Measurements from ENCODE around the gene GNS. TPM values are rescaled to one million over a fixed set of nuclear protein-coding genes. Genes with fewer than 3 reads are reported as not detected.

The GNS gene
- total and polyA plus RNA-seq, 2 donors (not counting 3 experiments of a cell fraction or from before 2014, with no cell fraction given) = 107 to 142 TPM

DNA sequence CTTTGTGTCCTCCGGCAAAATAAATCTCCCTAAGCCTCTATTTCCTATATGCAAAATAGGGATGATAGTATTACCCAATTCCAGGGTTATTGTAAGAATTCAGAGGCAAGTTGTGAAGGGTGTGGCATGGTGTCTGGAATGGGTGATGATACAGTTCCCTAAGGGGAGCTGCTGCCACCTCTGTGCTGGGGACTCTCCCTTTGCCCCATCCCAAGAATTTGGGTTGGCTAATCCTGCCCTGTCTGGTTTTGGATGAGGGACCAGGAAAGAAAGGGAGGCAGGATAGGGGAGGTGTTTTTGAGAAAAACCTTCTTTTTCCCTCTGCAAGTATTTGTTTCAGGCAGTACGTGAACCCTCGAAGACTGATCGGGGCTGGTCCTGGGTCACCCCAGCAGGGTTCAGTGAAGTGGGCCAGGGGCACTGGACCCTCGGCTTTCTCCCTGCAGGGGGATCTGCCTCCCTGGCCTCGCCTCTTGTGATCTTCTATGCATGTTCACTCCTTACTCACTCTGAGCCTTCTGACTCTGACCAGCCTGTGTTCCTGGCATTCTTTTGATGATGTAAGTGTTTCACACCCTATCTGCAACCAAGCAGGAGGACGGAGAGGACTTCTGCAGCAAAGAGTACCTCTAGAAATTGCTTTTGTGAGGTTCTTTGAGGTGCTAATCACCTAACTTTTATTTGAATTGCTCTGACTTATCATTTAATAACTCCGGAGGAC is 88.1 kb downstream of the GNS start:
- Histone ChIP-seq H3K36me3 (ENCODE audit: control insufficient read depth in 2 of 2, extremely low read depth in 1 of 2, insufficient read depth in 2 of 2, low read length in 2 of 2) (no peaks in the 10 kb centered on the region), H4K20me1 (replicated peaks; ENCODE audit: control insufficient read depth, extremely low read depth, insufficient read depth, low read length) (no peaks in the 10 kb centered on the region), H3K4me3 (replicated peaks in 1 of 3; ENCODE audit: insufficient read depth in 1 of 3, low read depth in 1 of 3, low read length in 3 of 3) (no peak overlapping the region), H2AFZ (ENCODE audit: low read depth, low read length) (no peak overlapping the region), H3K9me3 (replicated peaks; ENCODE audit: control insufficient read depth, insufficient read depth, low read length) (no peaks in the 10 kb centered on the region), H3K9me1 (replicated peaks; ENCODE audit: control insufficient read depth, extremely low read depth, insufficient read depth, low read length) (no peaks in the 10 kb centered on the region), H3K9ac (replicated peaks; ENCODE audit: extremely low read depth, insufficient read depth, low read length) (no peak overlapping the region), H3K27me3 (ENCODE audit: control insufficient read depth in 2 of 2, insufficient read depth in 2 of 2, low read length in 2 of 2) (no peaks in the 10 kb centered on the region), H3K27ac (ENCODE audit: insufficient read depth, low read depth, low read length) (no peak overlapping the region), H3K79me2 (ENCODE audit: control insufficient read depth, insufficient read depth, low read length) (peaks cover 72% of the 10 kb centered on the region), H3K4me1 (ENCODE audit: control insufficient read depth, extremely low read depth, insufficient read depth, low read length) (peaks cover 82% of the 10 kb centered on the region), H3K4me2 (ENCODE audit: insufficient read depth, low read length) (peak overlapping the region; percentile 14)
- DNase-seq (ENCODE audit: low read depth, low spot score) = peak; percentile 59
- no peak for TF ChIP-seq GATA2 (IDR thresholded peaks at IDR 0.05; ENCODE audit: insufficient read depth, insufficient read length, low read depth, low read length)
- ChIA-PET CTCF (interaction anchor here (1.5 to 3.3 kb wide), 5 partner anchors 11 to 122 kb away, joined by 4 to 12 read pairs (median 6); no protein-coding TSS in a partner anchor), POLR2A (no interaction called here)
- dilution Hi-C loops (cut with MboI; ENCODE audit: extremely low pct_ligation_motif_present, low sequenced_read_pairs) = no loop called here
- peak; percentile 76 for FAIRE-seq
- no TSS peak for BruUV-seq (replicated peaks)
- intact Hi-C loops (cut with micrococcal nuclease) = loop anchor here (1.0 kb wide), 1 partner anchor 8 kb away; no protein-coding TSS in a partner anchor

DNA sequence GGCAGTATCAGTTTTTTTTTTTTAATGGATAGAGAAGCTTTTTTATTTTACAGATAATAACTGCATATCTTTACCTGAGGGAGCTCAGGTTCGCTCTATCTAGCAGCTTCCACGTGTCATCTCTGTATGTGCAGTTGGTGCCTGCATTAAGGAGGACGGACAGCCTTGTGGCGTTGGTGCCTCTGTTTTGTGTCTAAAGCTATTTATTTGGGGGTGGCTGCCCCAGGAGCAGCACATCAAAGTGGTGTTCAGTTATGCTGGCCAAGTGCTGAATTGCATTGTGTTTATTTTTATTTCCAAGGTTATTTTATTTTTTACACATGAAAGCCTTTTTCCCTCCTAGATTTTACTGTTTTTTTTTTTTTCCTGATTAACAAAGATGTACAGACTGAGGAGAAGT is 89.2 kb downstream of the GNS start:
- CTCF ChIA-PET = interaction anchor here (0.6 to 3.3 kb wide), 15 partner anchors 9 to 198 kb away, joined by 3 to 12 read pairs (median 4); no protein-coding TSS in a partner anchor
- Histone ChIP-seq H3K9ac (replicated peaks; ENCODE audit: extremely low read depth, insufficient read depth, low read length) (no peak overlapping the region), H3K9me1 (replicated peaks; ENCODE audit: control insufficient read depth, extremely low read depth, insufficient read depth, low read length) (no peaks in the 10 kb centered on the region), H3K36me3 (ENCODE audit: control insufficient read depth in 2 of 2, extremely low read depth in 1 of 2, insufficient read depth in 2 of 2, low read length in 2 of 2) (no peaks in the 10 kb centered on the region), H3K4me2 (ENCODE audit: insufficient read depth, low read length) (peak overlapping the region; percentile 46), H3K79me2 (ENCODE audit: control insufficient read depth, insufficient read depth, low read length) (peaks cover 77% of the 10 kb centered on the region), H3K4me1 (ENCODE audit: control insufficient read depth, extremely low read depth, insufficient read depth, low read length) (peaks cover 82% of the 10 kb centered on the region), H3K27ac (ENCODE audit: insufficient read depth, low read depth, low read length) (peak overlapping the region; percentile 20), H3K27me3 (ENCODE audit: control insufficient read depth in 2 of 2, insufficient read depth in 2 of 2, low read length in 2 of 2) (no peaks in the 10 kb centered on the region), H4K20me1 (replicated peaks; ENCODE audit: control insufficient read depth, extremely low read depth, insufficient read depth, low read length) (no peaks in the 10 kb centered on the region), H3K9me3 (replicated peaks; ENCODE audit: control insufficient read depth, insufficient read depth, low read length) (no peaks in the 10 kb centered on the region), H3K4me3 (replicated peaks in 1 of 3; ENCODE audit: insufficient read depth in 1 of 3, low read depth in 1 of 3, low read length in 3 of 3) (no peak overlapping the region), H2AFZ (ENCODE audit: low read depth, low read length) (no peak overlapping the region)
- no peak for TF ChIP-seq POLR2AphosphoS5 (IDR thresholded peaks at IDR 0.05; ENCODE audit: insufficient read depth, low read depth, low read length)
- no peak for TF ChIP-seq EZH2 (IDR thresholded peaks at IDR 0.05; ENCODE audit: borderline replicate concordance, low read depth, low read length, severe bottlenecking)
- TF ChIP-seq FOS (IDR thresholded peaks at IDR 0.05; ENCODE audit: borderline replicate concordance, insufficient read depth, low read length) = no peak
- TF ChIP-seq POLR2A (IDR thresholded peaks at IDR 0.05; ENCODE audit: low read depth, low read length) = no peak
- no peak for TF ChIP-seq JUN (IDR thresholded peaks at IDR 0.05; ENCODE audit: borderline replicate concordance, insufficient read depth, insufficient read length, low read depth)
- TF ChIP-seq MAX (IDR thresholded peaks at IDR 0.05; ENCODE audit: insufficient read depth, insufficient read length) = no peak
- TF ChIP-seq MYC (IDR thresholded peaks at IDR 0.05; ENCODE audit: low read depth, low read length) = no peak
- POLR2A ChIA-PET = interaction anchor here (0.6 to 0.7 kb wide), 4 partner anchors 12 to 404 kb away, joined by 3 to 5 read pairs (median 3); no protein-coding TSS in a partner anchor
- intact Hi-C loops (cut with micrococcal nuclease) = no loop called here
- no TSS peak for BruUV-seq (replicated peaks)
- DNase-seq (ENCODE audit: low read depth, low spot score) (peak; percentile 41), FAIRE-seq (no peak)
- dilution Hi-C loops (cut with MboI; ENCODE audit: extremely low pct_ligation_motif_present, low sequenced_read_pairs) = no loop called here

Data from endothelial cell of umbilical vein (primary cell).